HG03432 (cell line): ENCODE measurements around the gene GGCX.
"Not testable (repeated sequence)": the region's sequence is repeated elsewhere in the genome, so short reads cannot be mapped to it uniquely, and the experiment has no call there.

ENCODE experiments used
- ATAC-seq: cut with Tn5 transposase; IDR thresholded peaks from one replicate; pipeline ENCODE4 v1.9.1; 2021; ENCODE audit warnings: mild to moderate bottlenecking, moderate library complexity; ENCODE audit not compliant: unreplicated experiment

Gene GGCX

DNA sequence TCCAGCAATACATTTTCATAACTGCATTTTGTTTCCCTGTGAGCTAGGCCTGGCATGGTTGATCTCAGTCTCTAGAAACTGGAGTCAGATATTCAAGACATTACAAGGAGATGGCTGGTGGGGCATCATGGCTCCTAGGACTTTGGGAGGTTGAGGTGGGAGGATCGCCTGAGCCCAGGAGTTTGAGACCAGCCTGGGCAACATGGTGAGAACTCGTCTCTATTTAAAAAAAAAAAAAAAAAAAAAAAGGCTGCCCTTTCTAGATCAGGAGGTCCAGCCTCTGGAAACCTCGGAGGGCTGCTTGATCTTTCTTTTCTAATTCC is 15.7 kb upstream of the GGCX start:
- no peak for ATAC-seq

DNA sequence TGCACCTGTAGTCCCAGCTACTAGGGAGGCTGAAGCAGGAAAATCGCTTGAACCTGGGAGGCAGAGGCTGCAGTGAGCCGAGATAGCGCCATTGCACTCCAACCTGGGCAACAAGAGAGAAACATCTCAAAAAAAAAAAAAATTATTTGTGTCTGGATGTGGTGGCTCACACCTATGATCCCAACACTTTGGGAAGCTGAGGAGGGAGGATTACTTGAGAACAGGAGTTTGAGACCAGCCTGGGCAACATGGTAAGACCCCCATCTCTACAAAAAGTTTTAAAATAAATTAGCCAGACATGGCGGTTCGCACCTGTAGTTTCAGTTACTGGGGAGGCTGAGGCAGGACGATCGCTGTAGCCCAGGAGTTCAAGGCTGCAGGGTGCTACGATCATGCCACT is 14.4 kb upstream of the GGCX start:
- no peak for ATAC-seq

DNA sequence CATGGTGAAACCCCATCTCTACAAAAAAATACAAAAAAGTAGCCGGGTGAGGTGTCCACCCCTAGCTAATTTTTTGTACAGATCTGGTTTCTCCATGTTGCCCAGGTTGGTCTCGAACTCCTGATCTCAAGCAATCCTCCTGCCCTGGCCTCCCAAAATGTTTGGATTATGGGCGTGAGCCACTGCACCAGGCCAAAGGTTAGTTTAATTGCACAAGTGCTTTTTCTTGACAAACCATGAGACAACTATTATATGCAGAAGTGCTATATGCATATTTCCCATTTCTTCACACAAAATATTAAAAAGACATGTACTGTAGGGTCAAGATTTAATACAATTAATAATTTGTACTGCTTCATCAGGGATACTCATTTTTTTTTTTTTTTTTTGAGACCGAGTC is 5.0 kb upstream of the GGCX start:
- ATAC-seq, result no peak

DNA sequence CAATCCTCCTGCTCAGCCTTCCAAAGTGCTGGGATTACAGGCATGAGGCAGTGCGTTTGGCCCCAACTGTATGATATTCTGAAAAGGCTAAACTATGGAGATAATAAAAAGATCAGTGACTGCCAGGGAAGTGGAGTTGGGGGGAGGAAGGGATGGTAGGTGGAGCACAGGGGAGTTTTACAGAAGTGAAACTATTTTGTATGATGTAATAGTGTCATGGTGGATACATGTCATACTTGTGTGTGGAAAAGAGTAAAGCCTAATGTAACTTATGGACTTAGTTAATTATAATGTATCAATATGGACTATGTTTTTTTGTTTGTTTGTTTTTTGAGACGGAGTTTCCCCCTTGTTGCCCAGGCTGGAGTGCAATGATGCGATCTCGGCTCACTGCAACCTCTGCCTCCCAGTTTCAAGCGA is 2.9 kb upstream of the GGCX start:
- ATAC-seq, result no peak

DNA sequence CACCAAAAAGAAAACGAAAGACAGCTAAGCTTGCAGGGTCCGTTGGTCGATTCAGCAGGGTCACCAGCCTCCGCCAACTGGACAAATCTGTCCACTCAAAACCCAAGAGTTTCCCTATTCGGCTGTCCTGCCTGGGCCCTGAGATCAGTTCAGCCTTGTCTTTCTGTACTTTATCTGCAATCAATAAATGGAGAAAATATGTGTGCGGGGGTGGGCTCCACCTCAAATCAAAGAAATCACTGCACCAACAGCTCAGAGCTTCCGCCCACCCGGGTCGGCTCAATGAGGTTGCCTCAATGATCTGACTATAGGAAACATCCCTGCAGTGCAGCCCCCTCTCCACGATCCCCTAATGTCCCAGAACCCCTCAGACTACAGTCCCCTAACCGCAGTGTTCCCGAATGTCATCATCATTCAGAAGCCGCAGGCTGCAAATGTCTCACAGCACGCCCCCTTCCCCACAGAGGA is 447 bp downstream of the GGCX start:
- ATAC-seq, result peak; percentile 27

DNA sequence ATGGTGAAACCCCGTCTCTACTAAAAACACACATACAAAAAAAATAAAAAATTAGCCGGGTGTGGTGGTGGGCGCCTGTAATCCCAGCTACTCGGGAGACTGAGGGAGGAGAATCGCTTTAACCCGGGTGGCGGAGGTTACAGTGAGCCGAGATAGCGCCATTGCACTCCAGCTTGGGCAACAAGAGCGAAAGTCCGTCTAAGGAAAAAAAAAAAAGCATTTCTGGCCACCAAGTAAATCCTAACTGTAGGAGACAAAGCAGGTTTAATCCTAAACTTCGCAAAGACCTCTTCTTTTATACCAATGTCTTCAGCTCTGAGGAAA is 928 bp downstream of the GGCX start:
- ATAC-seq, result not testable (repeated sequence)

DNA sequence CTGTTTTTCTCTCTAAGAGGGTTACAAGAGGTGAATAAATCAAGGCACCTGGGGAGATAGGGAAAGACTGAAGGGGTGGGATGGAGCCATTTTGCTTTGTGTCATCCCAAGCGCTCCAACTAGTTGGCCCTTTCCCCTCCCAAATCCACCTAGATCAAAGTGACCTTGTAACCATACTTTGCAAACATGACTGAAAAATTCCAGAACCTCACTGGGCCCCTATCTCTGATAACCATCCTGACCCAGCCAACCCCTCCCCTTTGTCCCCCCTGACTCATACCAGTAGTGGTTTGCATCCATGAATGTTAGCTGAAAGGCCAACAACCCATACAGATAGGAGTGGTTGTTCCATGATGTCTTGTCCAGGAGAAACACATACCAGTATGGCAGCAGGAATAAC is 3.1 kb downstream of the GGCX start:
- no peak for ATAC-seq

DNA sequence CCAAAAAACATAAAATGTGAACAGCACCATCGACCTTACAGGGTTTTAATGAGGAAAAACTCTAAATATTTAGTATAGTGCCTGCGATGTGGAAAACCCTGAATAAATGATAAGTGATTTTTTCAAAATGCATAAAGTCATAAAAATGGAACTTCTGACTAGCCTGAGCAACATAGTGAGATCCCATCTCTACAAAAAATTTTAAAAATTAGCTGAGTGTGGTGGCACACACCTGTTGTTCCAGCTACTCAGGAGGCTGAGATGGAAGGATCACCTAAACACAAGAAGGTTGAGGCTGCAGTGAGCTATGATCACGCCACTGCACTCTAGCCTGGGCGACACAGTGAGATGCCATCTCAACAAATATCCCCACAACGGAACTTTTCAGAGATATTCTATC is 4.2 kb downstream of the GGCX start:
- ATAC-seq, result no peak

DNA sequence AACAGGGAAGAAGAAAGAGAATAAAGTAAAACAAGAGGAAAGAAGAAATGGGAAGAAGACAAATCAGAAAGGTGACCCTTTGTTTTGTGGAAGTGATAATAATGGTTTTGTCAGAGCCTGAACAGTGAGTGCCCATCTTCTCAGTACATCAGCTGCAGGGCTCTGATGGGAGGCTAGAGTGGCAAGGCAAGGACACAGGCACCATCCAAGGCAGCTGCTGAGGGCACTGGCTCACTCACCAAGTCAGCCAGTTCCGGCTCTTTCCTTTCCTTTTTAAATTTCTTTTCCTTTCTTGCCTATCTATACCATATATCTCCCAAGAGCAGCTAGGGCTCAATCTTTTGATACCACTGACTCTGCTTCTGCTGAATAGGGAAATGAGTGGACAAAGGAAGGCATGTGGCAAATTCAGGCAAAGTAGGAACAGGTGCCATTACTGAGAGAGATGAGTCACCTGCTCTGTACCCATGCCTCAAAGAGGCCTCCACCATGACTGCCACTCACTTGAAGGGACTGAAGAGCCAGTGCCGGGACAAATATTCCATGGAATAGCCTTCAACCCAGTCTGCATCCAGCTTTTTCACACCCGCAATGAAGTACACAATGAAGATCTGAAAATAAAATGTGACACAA is 6.2 kb downstream of the GGCX start:
- no peak for ATAC-seq

DNA sequence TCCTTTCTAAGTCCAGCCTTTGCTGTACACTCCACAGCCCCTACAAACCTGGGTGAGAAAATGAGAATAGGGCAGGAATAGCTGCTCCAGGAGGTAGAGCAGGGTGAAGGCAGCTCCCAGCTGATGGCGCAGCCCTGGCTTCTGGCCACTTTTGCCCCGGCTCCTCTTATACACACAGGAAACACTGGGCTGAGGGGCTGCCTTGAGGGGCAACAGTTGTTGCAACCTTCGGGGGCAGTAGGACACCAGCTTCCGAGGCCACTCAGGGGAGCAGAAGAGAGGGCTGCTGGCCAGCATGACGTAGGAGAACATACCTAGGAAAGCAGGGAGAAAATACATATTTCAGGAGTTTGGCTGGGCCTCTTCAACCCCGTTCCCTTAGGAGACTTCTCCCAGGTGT is 8.1 kb downstream of the GGCX start:
- ATAC-seq, result no peak

DNA sequence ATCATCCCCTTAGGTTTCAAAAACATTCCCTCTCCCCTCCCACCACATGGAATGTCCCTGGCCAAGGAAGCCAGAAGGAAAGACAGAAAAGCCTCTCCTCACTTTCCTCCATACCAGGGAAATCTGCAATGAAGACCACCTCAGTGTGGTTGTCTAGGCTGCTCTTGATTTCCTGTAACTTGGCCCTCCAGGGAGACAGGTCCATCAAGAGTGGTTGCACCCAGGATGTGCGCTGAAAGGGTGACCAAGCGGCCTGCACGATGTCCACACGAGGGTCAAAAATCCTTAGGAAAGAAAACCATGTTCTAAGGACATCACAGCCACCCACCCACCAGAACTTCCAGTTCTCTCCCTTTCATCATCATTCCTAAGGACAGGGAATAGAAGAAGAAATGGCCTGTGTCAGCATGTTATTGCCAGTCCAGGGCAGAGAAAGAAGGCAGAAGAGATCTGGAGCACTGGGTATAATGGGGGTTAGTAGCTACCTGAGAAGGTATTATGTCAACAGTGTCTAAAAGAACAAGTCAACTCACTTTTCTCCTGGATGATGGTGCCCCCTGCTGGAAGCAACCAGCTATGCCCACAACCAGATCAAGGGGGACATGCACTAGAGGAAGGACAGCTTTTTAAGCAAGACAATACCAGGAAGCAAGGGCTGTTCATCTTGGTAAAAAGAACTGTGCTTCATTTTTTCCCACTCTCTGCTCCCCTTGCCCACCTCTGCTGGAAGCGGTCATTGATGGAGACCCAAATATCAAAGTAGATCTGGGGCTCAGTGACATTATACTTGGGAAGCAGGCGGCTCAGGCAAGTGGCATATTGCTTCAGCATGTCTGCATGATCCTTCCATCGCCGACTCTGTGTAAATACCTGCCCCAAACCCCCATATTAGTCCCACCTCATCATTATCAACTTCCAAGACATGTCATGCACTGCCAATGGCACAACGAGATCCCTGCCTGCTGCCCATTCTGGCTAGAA is 9.3 kb downstream of the GGCX start:
- peak; percentile 70 for ATAC-seq

DNA sequence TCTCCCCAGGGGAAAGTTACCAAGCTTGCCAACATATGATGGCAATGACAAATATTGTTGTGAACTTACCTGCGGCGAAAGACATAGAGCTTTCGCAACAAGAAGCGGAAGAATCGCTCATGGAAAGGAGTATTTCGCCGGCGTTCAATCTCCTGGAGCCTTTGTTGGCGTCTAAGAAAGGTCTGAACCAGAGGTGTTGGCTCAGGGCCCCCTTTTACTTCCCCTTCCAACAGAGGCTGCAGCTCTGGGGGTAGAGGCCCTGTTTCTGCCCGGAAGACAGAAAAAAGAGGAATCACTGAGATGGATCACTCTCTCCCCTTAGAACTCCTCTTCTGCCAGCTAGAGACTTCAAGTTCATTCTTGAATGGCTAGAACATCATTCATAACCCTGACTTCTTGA is 10.8 kb downstream of the GGCX start:
- no peak for ATAC-seq

DNA sequence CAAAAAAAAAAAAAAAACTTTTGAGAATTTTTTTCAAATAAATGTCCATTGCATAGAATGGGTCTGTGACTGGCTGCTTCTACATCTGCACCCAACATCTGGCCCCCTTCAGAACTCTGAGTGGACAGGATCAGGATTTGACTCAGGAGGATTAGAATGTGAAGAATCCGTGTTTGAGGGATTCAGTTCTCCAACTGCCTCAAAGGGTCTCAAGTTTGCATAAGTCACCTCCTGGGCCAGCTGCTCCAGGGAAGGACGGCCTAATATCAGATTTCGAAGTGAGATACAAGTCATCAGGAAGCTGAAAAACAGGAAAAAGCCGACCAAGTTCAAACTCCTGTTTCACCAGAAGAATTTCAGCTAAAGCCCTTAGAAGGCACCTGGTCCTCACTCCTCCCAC is 11.5 kb downstream of the GGCX start:
- no peak for ATAC-seq

DNA sequence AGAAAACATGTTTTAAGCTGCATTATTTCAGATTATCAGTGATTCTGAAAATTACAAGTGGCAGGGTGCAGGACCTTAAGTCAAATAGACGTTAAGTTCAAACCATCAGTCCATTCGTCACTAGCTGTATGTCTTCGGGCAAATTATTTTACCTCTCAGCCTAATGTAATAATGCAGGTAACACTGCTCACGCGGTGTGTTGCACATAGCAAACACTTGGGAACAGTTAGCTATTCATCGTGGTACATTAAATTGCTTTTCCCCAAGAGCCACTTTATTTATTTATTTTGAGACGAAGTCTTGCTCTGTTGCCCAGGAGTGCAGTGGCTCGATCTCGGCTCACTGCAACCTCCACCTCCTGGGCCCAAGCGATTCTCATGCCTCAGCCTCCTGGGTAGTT is 12.2 kb downstream of the GGCX start:
- no peak for ATAC-seq

DNA sequence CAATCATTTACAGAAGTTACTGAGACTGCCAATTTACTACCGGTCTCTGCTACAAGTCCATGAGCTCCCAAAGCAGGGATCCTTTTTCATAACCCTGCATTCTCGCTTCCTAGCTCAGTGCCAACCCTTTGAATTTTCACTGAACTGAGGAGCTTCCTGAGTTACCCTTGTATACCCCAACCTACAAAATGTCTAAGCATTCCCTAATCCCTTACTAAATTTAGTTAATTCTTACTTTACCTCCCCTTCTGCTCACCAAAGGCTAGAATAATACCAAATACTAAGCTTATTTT is 12.7 kb downstream of the GGCX start:
- ATAC-seq, result no peak

DNA sequence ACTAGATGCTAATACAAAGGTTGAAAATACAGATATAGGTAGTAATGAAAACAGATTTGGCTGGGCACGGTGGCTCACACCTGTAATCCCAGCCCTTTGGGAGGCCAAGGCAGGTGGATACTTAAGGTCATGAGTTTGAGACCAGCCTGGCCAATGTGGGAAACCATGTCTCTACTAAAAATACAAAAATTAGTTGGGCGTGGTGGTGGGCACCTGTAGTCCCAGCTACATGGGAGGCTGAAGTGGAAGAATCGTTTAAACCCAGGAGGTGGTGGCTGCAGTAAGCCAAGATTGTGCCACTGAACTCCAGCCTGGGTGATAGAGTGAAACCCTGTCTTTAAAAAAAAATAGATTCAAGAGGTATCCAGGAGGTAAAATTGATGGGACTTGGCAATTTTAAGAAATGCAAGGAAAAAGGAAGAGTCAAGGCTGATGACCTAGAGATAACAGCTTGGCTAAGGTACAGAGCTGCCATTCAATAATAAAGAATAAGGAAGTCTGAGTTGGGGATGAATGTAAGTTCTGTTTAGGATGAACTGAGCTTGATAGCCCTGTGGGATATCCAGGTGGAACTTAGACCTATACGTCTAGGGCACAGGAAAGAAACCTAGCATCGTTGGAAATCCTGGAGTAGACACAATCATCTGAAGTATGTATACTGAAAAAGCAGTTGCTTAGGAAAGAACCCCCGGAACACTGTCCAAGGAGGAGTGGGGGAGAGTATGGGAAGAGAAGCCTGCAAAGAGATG is 13.3 kb downstream of the GGCX start:
- ATAC-seq, result no peak

DNA sequence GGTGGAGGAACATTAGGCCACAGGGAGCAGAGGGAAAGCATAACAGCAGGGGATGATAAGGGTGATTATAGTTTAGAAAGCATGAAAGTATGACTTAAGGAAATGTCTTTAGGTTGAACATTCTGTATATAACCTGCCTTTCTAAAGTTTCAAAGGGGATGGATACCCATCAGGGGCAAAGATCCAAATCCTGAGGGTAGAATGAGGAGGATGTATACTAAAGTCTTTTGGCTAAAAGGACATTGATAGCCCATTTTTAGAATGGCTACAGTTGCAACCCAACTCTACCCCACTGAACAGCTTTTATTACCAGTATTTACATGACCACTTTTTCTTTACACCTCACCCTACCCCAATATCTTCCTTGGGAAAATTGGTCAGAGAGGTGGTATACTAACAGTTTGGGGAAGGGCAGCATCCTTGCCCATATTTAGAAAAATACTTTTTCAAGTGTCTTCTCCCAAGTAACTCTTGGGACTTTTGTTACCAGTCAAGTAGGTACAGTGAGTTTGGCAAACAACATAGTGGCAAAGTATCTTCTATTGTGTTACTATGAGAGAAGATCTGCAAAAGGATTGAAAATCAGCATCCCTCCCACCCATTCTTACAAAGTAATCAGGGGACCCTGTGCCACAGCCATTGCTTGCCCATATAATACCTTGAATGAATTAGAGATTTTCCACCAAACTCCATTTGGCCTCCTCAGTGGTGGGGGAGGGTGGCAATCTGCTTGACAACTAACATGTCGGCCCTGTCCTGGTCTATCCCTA is 14.0 kb downstream of the GGCX start:
- ATAC-seq, result no peak

DNA sequence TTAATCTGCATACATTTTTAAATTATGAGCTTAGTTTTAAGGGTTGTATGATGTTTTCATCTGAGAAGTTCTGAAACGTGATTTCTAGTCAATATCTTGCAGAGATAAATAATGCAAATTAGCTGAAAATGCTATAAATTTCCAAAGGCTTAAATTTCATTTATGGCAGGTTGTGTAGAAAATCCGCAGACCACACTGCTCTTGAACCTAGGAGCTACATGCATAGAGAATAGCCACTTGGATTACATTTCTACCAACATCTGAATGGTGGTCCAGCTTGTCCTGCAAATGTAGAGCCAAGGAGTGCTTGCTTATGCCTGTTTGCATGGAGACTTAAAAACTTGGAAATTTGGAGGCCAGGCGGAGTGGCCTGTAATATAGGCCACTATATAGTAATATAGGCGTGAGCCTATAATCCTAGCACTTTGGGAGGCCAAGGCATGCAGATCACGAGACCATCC is 15.5 kb downstream of the GGCX start:
- ATAC-seq, result no peak

DNA sequence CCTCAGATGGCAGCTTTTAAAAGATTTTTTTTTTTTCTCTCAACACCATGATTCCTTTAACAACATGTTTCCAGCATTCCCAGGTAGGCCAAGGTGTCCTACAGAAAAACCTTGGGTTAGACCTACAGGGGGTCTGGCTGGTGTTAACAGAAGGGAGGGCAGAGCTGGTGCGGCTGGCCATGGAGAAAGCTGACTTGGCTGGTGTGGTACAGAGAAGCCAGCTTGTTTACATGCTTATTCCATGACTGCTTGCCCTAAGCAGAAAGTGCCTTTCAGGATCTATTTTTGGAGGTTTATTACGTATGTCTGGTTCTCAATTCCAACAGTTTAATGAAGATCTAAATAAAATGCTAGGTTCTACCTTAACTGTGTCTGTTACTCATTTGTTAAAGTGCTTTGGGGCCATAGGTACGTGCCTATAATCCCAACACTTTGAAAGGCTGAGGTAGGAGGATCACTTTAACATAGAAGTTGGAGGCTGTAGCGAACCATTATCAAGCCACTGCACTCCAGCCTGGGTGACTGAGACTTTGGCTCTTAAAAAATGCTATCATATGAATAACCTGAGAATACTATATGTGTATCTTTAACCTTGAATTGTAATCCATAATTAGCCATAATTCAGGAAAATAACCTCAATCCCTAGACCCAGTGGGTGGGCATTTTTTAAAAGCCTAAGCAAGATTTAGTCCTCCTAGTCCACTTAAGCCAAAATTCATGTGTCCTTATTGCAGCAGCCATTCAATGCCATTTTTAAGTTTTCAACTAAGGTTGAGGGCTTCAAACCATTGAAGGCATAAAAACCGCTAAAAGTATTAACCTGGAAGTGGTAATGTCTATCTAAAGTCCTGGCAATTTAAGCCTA is 16.1 kb downstream of the GGCX start:
- ATAC-seq, result not testable (repeated sequence)

DNA sequence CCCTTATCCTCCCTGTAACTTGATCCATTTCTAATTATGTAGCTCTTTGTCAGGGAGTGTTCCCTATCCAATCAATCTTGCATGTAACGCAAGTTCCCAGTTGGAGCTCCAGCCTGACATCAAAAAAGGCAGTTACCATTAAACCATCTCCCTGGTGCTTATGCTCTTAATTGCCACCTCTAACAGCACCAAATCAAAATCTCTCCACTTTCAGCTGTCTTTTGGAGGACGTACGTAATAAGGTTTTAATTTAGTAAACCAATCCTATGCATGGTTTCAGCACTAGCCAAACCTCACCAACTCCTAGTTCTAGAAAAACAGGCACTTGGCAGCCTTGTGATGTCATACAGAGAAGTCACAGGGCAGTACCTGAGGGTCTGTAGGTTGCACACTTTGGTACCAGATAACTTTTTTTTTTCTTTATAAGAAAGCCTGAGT is 17.0 kb downstream of the GGCX start:
- not testable (repeated sequence) for ATAC-seq
